ENCODE results near the gene PRKAG2. TPM values are rescaled to one million over a fixed set of nuclear protein-coding genes. Genes with fewer than 3 reads are reported as not detected.

The PRKAG2 gene
- total RNA-seq, 2 donors from 2014 or later: 22.1 to 35.7 TPM

DNA sequence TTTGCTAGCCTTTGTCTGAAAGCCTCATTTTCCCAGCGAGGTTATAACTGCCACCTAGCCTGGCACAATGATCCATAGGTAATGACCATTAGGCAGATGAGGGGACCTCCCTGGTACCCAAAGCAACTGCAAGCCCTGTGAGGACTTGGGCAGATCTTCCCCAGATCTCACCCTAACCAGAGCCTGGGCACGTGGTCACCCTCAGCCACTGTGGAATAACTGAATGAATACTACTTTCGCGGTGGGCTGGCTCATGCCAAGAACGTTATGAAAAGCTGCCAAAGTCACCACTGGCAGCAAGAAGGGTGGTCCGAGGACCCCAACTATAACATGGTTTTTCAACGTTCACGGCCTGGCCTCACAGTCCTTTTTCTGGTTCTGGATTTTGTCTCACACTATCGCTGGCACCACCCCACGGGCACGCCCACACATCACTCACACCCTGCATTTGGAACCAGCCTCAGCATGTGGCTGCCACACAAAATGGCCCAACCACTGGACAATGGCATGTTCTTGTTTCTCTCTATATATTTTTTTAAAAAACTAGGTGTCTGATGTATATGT lies 3.4 kb downstream of the PRKAG2 start:
- Mint-ChIP-seq H3K36me3 (peaks cover 0 to 5% of the 10 kb centered on the region in 2 donors), H3K27ac (no peak overlapping the region), H3K9me3 (no peaks in the 10 kb centered on the region)
- ATAC-seq: no peak
- DNase-seq (ENCODE audit: low spot score in 2 of 2): no peak

DNA sequence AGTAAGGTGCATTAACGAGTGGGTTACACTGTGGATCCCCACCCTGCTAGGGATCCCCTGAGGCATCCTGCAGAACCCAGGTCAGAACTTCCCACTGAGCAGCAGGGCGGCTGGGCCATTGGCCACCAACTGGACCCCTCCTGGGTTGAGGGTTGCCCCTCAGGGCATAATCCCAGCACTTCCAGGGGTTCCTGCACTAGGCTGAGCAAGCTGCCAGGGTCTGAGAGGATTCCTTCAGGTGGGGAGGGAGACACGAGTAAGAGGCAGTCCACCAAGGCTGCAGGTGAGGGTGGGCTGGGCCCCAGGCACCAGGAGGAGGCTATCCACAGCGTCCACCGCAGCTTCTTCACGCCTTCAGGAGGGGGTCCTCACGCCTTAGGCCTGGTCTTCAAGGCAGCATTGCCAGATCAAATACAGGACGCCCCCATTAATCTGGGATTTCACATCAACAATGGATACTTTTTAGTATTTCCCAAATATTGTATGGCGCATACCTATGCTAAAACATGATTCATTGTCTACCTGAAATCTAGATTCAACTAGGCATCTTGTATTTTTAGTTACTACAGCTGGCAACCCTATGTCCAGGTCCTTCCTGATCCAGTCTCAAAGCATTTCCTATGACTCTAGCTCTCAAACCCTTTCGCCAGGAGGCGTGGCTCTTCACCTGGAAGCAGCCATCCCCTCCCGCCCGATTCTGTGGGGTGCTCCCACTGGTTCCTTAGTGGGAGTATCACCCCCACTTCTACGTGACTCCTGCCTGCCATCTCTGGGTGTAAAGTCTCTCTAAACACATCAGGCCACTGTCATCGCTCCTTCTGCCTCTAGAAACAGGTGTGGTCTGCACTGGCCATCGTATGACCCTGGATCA lies 4.1 kb downstream of the PRKAG2 start:
- H3K27ac Mint-ChIP-seq: no peak overlapping the region
- no peaks in the 10 kb centered on the region for H3K9me3 Mint-ChIP-seq

DNA sequence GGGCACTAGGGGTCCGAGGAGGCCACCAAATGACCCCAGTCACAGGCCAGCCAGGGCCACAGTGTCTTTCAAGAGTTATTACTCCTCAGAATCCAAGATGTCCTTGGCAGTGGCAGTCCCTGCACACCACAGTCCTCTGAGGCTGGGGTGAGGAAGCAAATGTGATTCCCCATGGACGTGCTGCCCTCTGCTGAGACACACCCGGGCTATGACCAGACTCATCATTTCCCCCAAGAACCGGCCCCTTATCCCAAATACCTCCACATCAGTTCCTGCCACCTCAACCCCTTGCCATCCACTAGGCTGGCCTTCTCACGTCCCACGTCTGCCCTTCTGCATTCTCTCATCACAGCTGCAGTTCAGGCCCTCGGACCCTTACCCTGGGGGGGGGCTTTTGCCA lies 5.0 kb downstream of the PRKAG2 start:
- Mint-ChIP-seq H3K9me3 (no peaks in the 10 kb centered on the region), H3K36me3 (peaks cover 0 to 5% of the 10 kb centered on the region in 2 donors)
- no peak for ATAC-seq

More for the DNA sequence above, 4.1 kb downstream of the PRKAG2 start:
- no peak for DNase-seq (ENCODE audit: low spot score in 2 of 2)
- peaks cover 0 to 5% of the 10 kb centered on the region in 2 donors for H3K36me3 Mint-ChIP-seq
- ATAC-seq: no peak

DNA sequence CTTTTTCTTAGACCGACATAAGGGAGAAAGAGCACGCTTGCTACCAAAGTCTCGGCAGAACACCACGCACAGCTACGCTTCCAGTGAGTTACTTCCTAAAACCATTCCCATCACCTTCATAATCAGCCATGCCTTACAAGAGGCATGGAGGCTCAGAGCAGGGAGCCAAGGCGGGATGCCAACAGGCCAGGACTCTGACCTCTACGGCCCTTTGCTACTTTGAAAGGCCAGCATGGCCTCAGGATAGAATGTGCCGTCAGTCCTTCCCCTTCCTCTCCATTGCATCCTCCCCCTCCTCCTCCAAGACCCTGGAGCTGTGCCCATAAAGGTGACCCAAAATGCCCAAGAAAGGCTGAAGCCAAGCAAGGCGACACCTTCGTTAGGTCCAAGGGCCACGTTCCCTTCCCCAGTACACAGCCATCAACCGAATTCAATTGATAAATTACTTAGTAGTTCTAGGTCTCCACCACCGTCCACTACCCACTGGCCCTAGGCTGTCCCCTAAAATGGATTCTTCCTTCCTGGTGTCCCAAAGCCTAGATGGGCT lies 5.7 kb downstream of the PRKAG2 start:
- H3K9me3 Mint-ChIP-seq: no peaks in the 10 kb centered on the region
- no peak for DNase-seq (ENCODE audit: low spot score in 2 of 2)
- H3K27ac Mint-ChIP-seq: no peak overlapping the region
- ATAC-seq: no peak
- peaks cover 0 to under 1% of the 10 kb centered on the region in 2 donors for H3K36me3 Mint-ChIP-seq

More for the DNA sequence above, 5.0 kb downstream of the PRKAG2 start:
- no peak overlapping the region for H3K27ac Mint-ChIP-seq
- no peak for DNase-seq (ENCODE audit: low spot score in 2 of 2)

DNA sequence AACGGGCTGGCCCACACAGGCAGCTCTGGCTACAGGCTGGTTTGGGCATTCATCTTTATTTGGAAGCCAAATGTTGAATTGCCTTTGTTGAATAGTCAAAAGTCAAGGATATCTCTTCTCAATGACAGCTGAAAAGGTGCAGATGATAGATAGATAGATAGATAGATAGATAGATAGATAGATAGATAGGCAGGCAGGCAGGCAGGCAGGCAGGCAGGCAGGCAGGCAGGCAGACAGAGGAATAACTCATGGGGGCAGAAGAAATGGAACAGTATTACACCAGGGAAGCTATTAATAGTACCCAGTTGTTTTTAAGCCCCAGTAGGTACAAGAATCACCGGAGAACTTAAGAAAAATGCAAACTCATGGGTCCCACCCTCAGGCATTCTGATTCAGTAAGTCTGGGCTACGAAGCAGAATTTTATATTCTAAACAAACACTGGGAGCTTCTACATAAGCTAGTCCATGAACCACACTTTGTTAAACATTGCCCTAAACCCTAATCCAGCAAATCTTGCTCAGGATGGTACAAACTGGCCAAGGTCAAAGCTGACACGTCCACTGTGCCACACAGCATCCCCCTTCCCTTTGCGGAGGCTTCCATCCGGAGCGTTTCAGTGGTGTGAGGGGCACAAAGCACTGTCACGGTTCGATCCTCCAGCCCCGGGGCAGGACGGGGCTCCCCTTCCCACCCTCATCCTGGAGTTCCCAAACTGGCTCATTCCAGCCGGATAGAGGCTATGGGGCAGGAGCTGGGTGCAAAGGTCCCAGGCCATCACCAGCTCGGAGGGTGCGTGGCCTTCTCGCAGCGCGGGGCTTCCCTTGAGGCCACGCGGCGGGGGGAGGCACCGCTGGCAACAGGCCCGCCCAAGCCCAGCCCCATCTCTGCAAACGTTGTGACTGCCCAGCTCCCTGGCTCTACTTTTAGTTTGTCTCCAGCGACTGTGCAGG lies 6.7 kb downstream of the PRKAG2 start:
- Mint-ChIP-seq H3K9me3 (no peaks in the 10 kb centered on the region), H3K36me3 (no peaks in the 10 kb centered on the region), H3K27ac (peak overlapping the region in 1 of 2 donors; percentile 71)
- DNase-seq (ENCODE audit: low spot score in 2 of 2) (no peak), ATAC-seq (no peak)

DNA sequence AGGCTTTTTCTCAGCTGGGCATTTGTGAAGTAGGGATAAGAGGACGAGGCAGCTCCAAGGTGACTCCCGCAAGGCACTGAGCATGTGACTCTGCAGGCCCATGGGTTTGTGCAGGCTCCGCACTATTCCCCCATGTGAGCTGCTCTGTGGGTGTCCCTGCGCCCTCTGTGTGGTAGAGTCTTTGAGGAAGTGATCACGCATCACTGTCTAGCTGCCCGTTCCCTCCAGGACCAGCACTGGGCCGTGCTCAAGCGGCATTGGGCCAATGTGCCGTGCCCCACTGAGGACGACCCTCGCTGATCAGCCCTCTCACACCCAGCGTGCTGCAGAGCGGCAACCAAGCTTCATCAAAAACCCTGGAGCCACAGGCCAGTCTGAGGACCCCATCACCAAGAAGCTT lies 7.5 kb downstream of the PRKAG2 start:
- peak overlapping the region in 1 of 2 donors; percentile 71 for H3K27ac Mint-ChIP-seq
- no peaks in the 10 kb centered on the region for H3K36me3 Mint-ChIP-seq
- DNase-seq (ENCODE audit: low spot score in 2 of 2): no peak
- ATAC-seq: no peak
- H3K9me3 Mint-ChIP-seq: no peaks in the 10 kb centered on the region

DNA sequence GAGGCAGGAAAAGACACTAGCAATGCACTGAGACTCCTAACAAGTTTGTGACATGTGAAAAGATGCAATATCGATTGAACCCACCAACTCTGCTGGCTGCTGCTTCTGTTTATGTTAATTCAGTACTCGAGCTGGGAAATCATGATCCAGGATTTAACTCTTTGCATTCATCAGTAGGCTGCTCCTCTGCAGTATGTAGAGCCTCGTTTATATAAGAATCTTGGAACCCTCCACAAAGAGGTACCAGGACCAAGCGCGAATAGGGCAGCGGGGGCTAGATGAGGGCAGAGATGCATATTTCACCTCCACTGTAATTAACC lies 7.8 kb downstream of the PRKAG2 start:
- Mint-ChIP-seq H3K36me3 (no peaks in the 10 kb centered on the region), H3K9me3 (no peaks in the 10 kb centered on the region), H3K27ac (no peak overlapping the region)
- ATAC-seq (no peak), DNase-seq (ENCODE audit: low spot score in 2 of 2) (no peak)

- Mint-ChIP-seq H3K9me3 (no peaks in the 10 kb centered on the region), H3K27ac (no peak overlapping the region), H3K36me3 (no peaks in the 10 kb centered on the region)
- ATAC-seq (no peak), DNase-seq (ENCODE audit: low spot score in 2 of 2) (no peak)
Measured at GRCh38 chr7:151868396-151869108, 8.4 kb downstream of the PRKAG2 start.

DNA sequence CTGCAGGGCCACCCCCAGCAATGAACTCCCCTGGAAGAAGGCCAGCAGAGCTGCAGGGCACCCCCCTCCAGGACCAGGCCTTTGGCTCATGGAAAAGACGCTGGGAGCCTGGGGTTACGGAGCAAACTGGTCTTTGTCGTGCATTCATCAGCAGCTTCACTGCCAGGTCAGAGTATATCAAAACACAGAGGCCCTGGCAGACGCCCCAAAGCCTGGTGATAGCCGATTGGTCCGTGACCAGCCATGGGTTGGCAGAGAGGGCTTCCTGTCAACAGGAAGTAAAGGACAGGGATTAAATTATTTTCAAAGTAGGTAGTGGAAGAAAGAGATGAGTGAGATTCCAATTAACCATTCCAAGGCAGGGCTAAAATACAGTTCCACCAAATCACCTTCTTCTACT lies 9.0 kb downstream of the PRKAG2 start:
- DNase-seq (ENCODE audit: low spot score in 2 of 2) (no peak), ATAC-seq (no peak)
- no peak overlapping the region for H3K27ac Mint-ChIP-seq
- no peaks in the 10 kb centered on the region for H3K9me3 Mint-ChIP-seq
- H3K36me3 Mint-ChIP-seq: no peaks in the 10 kb centered on the region

- Mint-ChIP-seq H3K9me3 (no peaks in the 10 kb centered on the region), H3K27ac (no peak overlapping the region), H3K36me3 (no peaks in the 10 kb centered on the region)
- DNase-seq (ENCODE audit: low spot score in 2 of 2) (no peak), ATAC-seq (no peak)
Measured at GRCh38 chr7:151866761-151867655, 9.9 kb downstream of the PRKAG2 start.

DNA sequence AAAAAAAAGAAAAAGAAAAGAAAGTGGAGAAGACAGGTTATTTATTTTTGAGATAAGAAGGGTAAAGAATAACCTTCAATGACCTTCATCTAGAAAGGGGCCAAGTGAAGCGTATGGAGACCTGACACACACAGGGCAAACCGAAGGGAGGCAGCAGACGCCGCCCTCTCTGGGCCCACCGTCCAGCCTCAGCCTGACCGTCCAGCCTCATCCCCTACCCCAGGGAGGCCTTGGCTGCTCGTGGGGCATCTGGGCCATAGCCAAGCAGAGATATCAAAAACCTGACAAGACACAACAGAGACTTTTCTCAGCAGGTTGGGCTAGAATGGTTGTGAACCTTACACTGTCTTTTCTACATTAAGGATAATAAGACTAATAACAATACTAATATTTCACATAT lies 10.9 kb downstream of the PRKAG2 start:
- DNase-seq (ENCODE audit: low spot score in 2 of 2) (no peak), ATAC-seq (no peak)
- H3K27ac Mint-ChIP-seq: peak overlapping the region in 1 of 2 donors; percentile 63
- H3K9me3 Mint-ChIP-seq: no peaks in the 10 kb centered on the region
- no peaks in the 10 kb centered on the region for H3K36me3 Mint-ChIP-seq

DNA sequence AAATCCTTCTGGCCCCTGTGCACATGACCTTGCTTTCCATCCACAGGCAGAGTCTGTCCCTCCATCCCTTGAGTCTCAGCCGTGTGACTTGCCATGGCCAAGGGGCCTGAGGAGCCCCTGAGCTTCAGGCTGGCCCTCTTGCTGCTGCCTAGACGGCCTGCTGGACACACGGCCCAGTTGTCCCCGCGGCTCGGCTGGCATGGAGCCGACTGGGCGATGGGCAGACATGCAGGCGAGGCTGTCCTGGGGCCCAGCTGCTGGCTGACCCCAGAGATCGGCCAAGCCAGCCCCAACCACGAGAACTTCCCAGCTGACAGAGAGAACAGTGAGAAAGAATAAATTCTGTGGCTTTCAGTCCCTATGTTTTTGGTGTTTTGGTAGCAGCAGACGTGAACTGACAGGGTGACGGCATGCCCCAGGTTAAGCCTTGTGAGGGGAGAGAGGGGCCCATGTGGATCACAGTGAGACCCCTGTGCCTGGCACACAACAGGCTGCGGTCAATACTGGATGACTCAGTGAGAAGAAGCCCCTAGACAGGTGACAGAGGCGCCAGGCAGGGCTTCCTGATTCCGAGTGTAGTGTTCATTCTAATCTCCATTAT lies 11.7 kb downstream of the PRKAG2 start:
- H3K27ac Mint-ChIP-seq: peak overlapping the region; percentile 38 to 63
- no peaks in the 10 kb centered on the region for H3K36me3 Mint-ChIP-seq
- ATAC-seq (no peak), DNase-seq (ENCODE audit: low spot score in 2 of 2) (no peak)
- no peaks in the 10 kb centered on the region for H3K9me3 Mint-ChIP-seq

DNA sequence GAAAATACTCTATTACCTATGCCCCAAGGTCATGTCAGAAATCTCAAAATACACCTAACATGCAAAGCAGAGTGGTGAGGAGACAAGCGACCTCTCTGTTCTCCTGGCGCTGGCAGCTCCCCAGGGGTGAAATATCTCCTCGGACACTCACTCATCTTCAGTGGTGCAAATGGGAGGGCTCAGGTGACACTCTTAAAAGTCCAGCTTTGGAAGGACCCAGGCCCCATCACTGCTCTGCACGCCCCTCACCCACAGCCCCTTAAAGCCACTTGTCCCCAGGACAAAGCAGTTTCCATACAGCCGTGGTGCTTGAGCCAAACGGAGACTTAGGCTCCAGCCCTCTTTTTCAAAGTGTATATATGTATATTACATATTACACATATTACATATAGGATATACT lies 12.4 kb downstream of the PRKAG2 start:
- no peaks in the 10 kb centered on the region for H3K36me3 Mint-ChIP-seq
- DNase-seq (ENCODE audit: low spot score in 2 of 2) (no peak), ATAC-seq (no peak)
- H3K9me3 Mint-ChIP-seq: no peaks in the 10 kb centered on the region
- no peak overlapping the region for H3K27ac Mint-ChIP-seq

- Mint-ChIP-seq H3K36me3 (no peaks in the 10 kb centered on the region), H3K27ac (no peak overlapping the region), H3K9me3 (no peaks in the 10 kb centered on the region)
- ATAC-seq (no peak), DNase-seq (ENCODE audit: low spot score in 2 of 2) (no peak)
Measured at GRCh38 chr7:151864081-151864480, 12.8 kb downstream of the PRKAG2 start.

DNA sequence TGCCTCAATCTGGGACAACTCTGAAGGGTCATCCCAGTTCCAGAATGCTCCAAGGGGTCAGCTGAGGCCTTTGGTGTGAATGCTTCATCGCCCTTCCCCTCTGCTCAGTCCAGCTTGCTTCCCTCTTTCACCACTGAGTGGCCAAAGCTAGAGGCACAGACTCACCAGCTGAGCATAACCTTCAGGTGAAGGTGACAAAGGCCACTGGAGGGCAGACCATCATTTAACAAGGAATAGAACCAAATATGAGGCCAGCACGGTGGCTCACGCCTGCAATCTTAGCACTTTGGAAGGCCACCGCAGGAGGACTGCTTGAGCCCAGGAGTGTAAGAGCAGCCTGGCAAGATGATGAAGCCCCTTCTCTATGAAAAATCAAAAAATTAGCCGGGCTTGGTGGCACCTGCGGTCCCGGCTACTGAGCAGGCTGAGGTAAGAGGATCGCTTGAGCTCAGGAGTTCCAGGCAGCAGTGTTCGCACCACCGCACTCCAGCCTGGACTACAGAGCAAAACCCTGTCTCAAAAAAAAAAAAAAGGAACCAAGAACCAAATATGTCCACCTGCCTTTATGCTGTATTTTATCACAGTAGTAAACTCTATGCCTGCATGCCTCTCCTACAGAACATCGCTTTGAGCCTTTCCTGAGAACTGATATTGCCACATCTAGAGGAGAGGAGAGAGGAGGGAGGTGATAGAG lies 13.4 kb downstream of the PRKAG2 start:
- ATAC-seq: peak; percentile 45 to 50
- no peak for DNase-seq (ENCODE audit: low spot score in 2 of 2)
- Mint-ChIP-seq H3K36me3 (no peaks in the 10 kb centered on the region), H3K27ac (no peak overlapping the region), H3K9me3 (no peaks in the 10 kb centered on the region)

Measured in activated naive CD4-positive, alpha-beta T cell treated with anti-CD3 and anti-CD28 coated beads, Interleukin-2, amount 50 U/mL, for 72 hours (primary cell).